Nephron (organoid): Measurements from ENCODE around the gene LRRTM2.
A peak's percentile ranks its signal among the peaks of the same experiment; 100 is the strongest.

Experiments used
- H3K27ac Mint-ChIP-seq, 3 experiments: 2 replicates each; pipeline ENCODE4 v1.8.0; 2020; ENCODE audit warnings: mixed read lengths in 3 of 3, mild to moderate bottlenecking in 2 of 3, moderate library complexity in 1 of 3
- H3K27me3 Mint-ChIP-seq: 2 replicates; pipeline ENCODE4 v1.8.0; 2021; ENCODE audit warnings: low read depth, mild to moderate bottlenecking, moderate library complexity, mixed read lengths
- H3K36me3 Mint-ChIP-seq: 2 replicates; pipeline ENCODE4 v1.8.0; 2020; ENCODE audit warnings: low read depth, mixed read lengths
- H3K4me1 Mint-ChIP-seq: 2 replicates; pipeline ENCODE4 v1.8.0; 2020; ENCODE audit warnings: mixed read lengths
- H3K4me3 Mint-ChIP-seq, 3 experiments: 2 replicates each; pipeline ENCODE4 v1.8.0; 2020; ENCODE audit warnings: mild to moderate bottlenecking in 3 of 3, mixed read lengths in 3 of 3, moderate library complexity in 2 of 3
- H3K9me3 Mint-ChIP-seq: 2 replicates; pipeline ENCODE4 v1.8.0; 2020; ENCODE audit warnings: mixed read lengths
- TF ChIP-seq, protein P1 (sequence below), 3 experiments: fragments of 200-600 bp; sonication (generic); IDR thresholded peaks; one replicate each; pipeline ENCODE4 v1.5.0; 2021; ENCODE audit warnings: antibody characterized with exemption in 3 of 3; ENCODE audit not compliant: unreplicated experiment in 3 of 3

LRRTM2 gene

DNA sequence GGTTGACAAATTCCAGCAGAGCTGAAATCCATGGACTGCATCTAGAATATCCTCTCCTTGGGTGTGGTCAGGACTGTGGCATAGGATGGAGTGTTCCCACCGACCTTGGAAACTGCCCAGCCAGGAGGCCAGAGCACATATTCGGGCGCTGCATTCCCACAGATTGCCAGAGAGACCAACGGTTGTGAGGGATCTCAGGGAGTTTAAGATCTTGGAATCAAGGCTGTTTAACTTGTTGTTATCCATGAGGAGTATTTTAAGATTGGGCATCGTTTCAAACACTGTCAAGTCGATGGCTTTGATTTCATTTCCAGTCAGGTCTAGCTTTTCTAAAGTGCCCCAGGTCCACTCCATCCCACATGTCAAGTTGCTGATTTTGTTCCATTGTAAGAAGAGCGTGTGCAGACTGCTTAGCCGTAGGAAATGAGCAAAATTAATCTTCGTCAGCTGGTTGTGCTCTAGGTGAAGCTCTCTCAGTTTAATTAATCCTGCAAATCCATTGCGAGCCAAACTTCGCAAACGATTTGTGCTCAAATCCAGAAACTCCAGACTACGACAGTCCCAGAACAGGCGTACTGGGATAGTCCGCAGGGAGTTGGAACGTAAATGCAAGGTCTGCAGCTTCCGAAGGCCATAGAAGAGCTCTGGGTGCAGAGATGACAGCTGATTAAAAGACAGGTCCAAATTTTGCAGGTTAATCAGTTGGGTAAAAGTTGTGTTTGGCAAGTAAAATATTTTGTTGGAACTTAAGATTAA lies 1.5 kb downstream of the LRRTM2 start:
- Mint-ChIP-seq H3K27me3 (no peaks in the 10 kb centered on the region), H3K4me1 (peaks cover 72% of the 10 kb centered on the region), H3K4me3 (peak overlapping the region in 2 of 3 experiments; percentile 7 to 68), H3K36me3 (peaks cover 14% of the 10 kb centered on the region), H3K9me3 (no peaks in the 10 kb centered on the region), H3K27ac (peak overlapping the region; percentile 23 to 58 (median 56))
- TF ChIP-seq, protein P1, sequence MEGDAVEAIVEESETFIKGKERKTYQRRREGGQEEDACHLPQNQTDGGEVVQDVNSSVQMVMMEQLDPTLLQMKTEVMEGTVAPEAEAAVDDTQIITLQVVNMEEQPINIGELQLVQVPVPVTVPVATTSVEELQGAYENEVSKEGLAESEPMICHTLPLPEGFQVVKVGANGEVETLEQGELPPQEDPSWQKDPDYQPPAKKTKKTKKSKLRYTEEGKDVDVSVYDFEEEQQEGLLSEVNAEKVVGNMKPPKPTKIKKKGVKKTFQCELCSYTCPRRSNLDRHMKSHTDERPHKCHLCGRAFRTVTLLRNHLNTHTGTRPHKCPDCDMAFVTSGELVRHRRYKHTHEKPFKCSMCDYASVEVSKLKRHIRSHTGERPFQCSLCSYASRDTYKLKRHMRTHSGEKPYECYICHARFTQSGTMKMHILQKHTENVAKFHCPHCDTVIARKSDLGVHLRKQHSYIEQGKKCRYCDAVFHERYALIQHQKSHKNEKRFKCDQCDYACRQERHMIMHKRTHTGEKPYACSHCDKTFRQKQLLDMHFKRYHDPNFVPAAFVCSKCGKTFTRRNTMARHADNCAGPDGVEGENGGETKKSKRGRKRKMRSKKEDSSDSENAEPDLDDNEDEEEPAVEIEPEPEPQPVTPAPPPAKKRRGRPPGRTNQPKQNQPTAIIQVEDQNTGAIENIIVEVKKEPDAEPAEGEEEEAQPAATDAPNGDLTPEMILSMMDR (IDR thresholded peaks at IDR 0.05; ENCODE audit: unreplicated experiment in 3 of 3): no peak

DNA sequence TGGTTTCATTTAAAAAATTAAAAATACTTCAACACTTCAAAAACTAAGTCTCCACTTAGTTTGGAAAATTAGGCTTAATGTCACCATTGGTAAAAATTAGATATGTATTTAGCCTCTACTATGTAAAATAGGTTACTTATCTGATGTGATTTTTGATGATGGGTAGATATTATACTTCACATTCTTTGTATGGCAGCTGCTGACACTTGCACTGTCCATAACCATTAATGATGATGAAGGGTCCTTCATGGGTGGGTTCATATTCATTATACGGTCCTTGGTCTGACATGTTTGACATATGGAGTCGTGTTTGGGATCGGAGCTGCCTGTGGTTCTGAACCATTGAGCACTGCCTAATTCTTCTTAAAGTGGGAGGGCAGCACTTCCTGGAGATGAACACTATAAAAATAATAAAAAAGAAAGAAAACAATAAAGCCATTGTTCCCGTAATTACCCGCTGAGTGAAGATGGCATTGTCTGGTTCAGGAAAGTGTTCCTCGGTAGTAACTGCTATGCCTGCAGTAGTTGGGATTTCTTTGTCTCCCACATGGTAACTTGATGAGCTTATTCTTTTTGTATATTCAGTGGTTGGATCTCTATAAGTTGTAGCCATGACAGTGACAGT lies 2.2 kb downstream of the LRRTM2 start:
- Mint-ChIP-seq H3K4me3 (peak overlapping the region in 1 of 3 experiments; percentile 68), H3K4me1 (peaks cover 75% of the 10 kb centered on the region), H3K27me3 (no peaks in the 10 kb centered on the region), H3K36me3 (peaks cover 10% of the 10 kb centered on the region), H3K27ac (peak overlapping the region; percentile 23 to 58 (median 56)), H3K9me3 (no peaks in the 10 kb centered on the region)
- TF ChIP-seq, protein P1 (IDR thresholded peaks at IDR 0.05; ENCODE audit: unreplicated experiment in 3 of 3): no peak

DNA sequence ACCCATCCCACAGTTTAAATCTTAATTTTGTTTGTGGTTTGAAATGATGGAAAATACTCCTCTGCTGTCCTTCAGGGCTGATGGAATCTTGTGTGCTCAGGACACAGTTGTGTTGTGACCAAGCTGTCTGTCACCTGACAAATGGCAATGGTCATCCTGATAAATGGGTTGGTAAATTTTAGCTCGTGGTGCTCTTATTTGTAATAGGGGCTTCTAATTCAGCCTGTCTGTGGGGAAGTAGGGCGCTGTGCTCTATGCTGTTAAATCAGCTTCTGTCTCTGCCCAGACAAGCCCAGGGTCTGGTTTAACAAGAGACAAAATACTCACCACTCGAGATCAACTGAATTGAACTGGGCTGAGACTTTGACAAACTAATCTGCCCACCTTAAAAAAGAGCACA lies 4.5 kb downstream of the LRRTM2 start:
- Mint-ChIP-seq H3K27ac (peak overlapping the region; percentile 30 to 60 (median 54)), H3K36me3 (peaks cover 10% of the 10 kb centered on the region), H3K9me3 (no peaks in the 10 kb centered on the region), H3K4me3 (no peak overlapping the region), H3K27me3 (no peaks in the 10 kb centered on the region), H3K4me1 (peaks cover 72% of the 10 kb centered on the region)
- TF ChIP-seq, protein P1 (IDR thresholded peaks at IDR 0.05; ENCODE audit: unreplicated experiment in 3 of 3): no peak

DNA sequence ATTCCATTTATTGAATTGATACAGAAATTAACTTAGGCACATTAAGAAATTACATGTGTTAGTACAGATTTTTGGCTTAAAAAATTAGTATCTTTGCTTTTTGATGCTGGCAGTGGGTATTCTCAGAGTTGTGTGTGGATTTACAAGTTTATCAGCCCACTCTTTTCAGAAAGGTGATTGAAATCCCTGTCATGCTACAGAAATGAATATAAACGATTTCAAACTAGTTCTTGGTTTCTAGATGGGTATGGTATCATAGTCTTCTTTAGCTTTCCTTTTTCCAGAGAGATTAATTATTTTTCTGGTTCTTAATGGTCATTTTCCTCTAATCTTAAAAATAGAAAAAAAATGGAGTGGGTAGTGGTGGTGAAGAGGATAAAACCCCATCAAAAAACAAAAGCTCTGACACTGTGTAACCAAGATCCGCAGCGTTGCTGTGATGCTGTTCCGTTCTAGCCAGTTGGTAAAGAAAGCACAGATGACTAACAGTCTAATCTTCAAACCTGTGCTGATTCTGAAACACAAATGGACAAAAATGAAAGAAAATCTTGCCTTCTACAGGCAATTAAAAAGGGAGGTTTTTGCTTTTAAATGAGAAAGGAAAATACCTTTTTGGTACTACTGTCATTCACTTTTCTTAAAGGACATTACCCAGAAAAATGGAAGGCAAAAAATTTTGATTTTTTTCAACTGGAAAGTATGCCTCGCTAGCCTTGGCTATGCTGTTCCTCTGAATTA lies 5.2 kb downstream of the LRRTM2 start:
- Mint-ChIP-seq H3K36me3 (peaks cover 14% of the 10 kb centered on the region), H3K27me3 (no peaks in the 10 kb centered on the region), H3K4me3 (peak overlapping the region in 1 of 3 experiments; percentile 36), H3K27ac (peak overlapping the region in 2 of 3 experiments; percentile 29 to 41), H3K9me3 (no peaks in the 10 kb centered on the region), H3K4me1 (peaks cover 65% of the 10 kb centered on the region)
- TF ChIP-seq, protein P1 (IDR thresholded peaks at IDR 0.05; ENCODE audit: unreplicated experiment in 3 of 3): no peak

DNA sequence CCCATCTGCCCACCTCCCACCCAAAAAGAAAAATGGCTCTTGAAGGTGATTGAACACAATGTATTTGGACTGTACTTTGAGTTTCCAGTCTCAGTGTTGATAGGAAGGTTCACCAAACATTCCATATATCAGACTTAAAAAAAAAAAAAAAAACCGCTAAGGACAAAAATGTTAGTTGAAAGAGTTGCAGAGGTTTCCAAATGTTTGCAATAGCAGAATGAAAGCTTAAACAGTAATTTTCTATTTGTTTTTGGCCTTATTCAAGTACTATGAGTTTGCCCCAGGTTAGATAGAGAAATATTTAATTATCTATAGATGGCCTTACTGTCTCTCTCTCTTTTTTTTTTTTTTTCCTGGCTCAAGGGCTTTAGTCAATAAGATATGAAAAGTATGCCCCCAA lies 6.1 kb downstream of the LRRTM2 start:
- TF ChIP-seq, protein P1 (IDR thresholded peaks at IDR 0.05; ENCODE audit: unreplicated experiment in 3 of 3): no peak
- no peaks in the 10 kb centered on the region for H3K9me3 Mint-ChIP-seq
- peaks cover 56% of the 10 kb centered on the region for H3K4me1 Mint-ChIP-seq
- H3K36me3 Mint-ChIP-seq: peaks cover 22% of the 10 kb centered on the region
- H3K27me3 Mint-ChIP-seq: no peaks in the 10 kb centered on the region
- peak overlapping the region in 1 of 3 experiments; percentile 24 for H3K27ac Mint-ChIP-seq
- no peak overlapping the region for H3K4me3 Mint-ChIP-seq
